HG02759 (cell line): ENCODE results near the gene THSD4.

ENCODE experiments used
- ATAC-seq: cut with Tn5 transposase; IDR thresholded peaks from one replicate; pipeline ENCODE4 v1.9.1; 2021; ENCODE audit warnings: mild to moderate bottlenecking, moderate library complexity; ENCODE audit not compliant: unreplicated experiment

THSD4 gene

DNA sequence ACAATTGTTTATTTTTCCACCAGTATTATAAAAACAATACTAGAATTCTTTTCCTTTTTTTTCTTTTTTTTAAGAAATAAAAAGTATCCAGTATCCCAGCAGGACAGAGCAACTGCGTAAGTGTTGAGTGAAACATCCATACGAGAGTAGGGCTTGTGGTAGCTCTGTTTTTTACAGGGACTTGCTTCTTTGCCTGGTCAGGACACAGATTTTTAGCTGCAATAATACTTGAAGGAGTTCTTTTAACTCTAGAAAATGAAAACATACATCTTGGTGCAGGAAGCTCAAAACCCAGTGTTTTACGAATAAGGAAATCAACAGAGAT, 397.4 kb downstream of the THSD4 start:
- no peak for ATAC-seq

DNA sequence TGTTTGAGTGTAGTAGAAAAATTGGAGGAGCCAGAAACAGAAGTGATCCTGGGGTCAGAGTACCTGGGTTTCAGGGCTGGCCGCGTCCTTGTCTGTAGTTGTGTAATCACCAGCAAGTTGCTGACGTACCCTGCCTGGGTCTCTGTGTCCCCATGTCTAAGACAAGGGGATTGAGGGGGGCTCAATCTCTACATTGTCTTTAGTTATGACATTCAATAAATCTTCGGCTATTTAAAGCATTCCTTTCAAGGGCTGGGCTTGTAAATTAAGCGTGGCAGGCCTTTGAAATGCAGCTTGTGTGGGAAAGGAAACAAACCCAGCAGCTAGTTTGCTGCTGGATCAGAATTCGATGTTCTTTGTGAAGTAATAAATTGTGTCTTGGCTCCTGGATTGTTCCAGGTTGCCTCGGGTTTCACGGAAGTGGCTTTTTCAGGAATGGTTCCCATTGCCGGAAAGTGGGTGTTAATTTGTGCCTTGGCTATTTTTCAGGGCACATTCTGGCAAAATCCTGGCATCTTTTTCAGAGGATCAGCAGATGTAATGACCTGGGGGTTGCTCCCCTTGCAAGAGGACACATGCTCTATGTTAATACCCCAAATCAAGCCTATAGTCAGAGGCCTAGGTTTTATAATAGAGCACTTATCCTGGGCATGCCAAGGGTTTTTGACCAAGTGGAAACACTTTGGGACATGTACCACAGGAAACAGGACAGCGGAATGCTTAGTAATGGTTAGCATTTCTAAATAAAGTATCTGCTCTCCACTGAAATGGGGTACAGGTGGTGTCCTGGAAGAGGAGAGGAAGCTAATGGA, 400.3 kb downstream of the THSD4 start:
- ATAC-seq, result no peak

DNA sequence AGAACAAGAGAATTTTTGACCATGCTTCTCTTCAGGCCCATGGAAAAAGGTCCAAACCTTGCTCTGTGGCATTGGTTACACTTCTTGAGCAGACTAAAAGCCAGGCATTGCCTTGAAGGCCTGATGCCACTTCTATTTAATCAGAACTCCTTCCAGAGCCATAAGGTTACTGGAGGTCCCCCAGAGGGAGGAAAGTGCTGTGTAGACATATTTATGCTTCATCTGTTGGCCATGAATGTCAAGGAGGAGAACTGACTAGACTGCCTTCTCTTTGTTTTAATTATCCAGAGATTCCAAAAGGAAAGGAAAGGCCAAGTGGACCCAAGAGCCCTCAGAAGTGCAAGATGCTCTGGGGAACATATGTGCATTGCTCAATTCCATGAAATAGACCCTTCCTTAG, 402.5 kb downstream of the THSD4 start:
- ATAC-seq, result no peak

DNA sequence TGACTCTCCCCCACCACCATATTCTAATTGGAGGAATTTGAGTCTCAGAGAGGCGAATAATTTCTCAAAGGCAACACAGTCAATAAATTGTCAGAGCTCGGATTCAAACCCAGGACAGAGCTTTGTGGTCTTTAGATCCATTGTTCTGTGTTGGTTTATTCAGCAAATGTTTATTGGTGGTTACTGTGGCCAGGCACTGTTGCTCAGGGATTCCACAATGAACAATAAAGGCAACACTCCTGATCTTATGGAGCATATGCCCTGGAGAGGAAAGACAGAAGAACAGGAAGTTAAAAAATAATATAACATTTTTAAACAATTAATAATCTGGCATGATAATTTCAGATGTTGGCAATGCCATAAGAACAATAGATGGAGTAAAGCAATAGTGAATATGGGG, 403.4 kb downstream of the THSD4 start:
- no peak for ATAC-seq

DNA sequence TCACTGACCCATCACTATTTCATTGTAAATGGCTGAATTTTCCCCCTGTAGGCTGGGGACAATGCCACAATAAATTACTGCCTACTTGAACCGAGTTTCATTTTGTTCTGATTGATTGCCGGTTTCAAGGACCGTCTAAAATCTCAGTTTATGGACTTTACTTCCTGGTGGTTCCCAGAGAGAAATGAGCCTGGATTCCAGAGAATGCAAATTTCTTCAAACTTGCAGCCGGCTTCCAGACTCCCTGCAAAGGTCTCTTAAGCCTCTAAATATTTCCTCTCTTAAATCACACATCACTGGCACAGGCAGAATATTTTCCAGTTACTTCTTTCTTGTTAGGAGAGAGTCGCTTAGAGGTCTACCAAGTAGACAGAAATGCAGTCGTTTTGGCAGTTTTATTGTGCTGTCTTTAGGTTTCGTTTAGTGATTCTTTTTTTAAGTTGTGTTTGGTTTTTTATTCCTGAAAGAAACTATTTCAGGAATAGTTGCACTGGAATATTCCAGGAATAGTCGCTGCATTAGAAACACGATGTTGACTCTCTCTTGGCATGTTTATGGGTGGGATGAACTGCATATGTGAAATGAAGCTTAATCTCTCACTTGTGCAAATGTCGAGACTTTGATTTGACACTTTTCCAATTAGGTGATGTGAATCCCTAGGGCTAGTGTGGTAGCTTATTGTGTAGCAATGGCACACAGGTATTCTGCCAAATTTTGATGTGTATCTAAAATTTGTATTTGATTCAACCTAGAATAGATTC, 411.0 kb downstream of the THSD4 start:
- no peak for ATAC-seq

DNA sequence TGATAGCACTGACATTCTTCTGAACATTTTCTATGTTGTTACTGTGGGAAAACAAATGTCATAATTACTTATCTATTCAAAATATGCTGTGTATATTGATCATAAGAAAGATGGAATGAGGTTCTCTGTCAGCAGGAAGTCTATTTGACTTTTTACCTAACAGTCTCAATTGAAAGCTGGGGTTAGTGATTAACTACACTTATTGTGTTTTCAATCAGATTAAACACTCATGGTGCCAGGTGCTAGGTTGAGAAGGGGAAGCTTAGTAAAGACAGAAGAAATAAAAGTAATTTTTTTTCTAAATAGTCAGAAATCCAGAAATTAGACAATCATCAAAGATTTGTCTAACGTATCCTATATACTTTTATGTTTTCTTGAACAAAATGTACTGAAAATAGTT, 414.1 kb downstream of the THSD4 start:
- no peak for ATAC-seq

DNA sequence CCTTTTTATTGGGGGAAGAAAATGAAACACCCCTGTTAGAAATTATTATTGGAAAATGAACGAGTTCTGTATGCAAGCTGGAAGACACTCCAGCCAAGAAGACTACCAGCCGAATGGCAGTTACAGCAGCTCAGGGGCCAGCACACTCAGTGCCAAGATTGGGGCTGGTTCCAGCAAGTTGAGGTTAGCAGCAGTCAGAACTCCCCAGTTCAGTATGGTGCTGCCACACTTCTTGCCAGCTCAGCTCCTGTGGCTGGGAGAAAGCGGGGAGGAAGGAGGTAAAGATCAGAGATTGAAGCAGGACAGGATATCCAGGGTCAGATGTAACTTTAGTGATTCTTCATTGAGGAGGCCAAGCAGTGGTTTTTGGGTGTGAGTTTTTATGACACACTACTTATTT, 414.8 kb downstream of the THSD4 start:
- no peak for ATAC-seq

DNA sequence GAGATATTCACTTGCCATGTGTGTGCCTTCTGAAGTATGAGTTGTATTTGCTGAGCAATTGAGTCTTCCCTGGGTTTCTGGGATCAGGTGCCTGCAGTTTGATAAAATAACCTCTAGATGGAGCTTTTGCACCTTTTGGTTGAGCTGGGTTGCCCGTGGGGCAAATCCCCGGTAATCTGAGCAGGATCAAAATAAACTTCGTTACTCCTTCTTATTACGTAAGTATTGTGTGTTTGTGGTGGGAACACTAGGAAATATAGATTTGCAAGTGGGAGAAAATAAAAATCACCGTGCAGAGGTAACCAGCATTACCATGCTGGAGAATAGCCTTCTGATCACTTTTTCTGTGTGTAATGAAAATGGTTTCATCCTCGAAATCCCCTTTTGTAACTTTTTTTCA, 417.7 kb downstream of the THSD4 start:
- no peak for ATAC-seq

DNA sequence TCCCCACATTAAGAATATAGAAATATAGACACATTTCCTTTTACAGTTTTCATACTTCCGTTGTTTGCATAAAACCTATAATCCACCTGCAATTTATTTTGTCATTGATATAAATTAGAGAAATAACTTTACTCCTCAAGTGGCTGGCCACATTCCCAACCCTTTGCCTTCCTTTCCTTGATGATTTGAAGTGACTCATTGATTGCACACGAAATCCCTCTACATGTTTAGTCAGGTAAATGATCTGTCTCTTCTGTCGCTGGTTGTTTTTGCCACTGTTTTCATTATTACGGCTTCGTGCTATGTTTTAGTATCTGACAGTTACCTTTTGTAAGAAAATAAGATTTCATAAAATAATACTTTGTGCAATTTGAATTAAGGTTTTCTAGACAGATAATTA, 422.9 kb downstream of the THSD4 start:
- no peak for ATAC-seq

DNA sequence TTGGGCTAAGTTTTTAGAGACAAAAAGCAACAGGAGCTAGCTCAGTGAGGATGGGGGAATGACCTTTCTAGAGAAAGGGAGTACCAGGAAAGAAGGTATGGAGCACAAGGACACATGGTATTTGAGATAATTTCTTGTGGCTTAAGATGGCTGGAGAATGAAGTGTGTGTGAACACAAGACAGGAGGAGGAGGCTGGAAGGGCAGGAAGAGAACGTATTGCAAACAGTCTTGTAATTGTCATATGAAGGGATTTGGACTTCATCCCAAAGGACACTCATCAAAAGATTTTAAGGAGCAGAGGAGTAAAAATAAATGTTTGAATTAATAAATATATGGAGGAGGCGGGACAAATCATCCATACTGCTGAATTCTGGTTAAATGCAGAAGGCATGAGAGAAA, 426.5 kb downstream of the THSD4 start:
- ATAC-seq, result no peak

DNA sequence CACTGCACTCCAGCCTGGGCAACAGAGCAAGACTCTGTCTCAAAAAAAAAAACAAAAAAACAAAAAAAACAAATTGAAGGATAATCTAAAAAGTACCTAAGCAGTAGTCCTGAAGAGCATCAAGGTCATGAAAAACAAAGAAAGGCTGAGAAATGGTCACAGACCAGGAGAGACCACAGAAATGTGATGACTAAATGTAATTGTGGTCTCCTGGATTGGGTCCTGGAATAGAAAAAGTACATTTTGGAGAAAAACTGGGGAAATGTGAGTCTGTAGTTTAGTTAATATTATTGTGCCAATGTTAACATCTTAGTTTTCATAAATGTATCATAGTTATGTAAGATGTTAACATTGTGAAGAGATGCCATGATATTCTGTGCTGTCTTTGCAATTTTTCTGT, 427.6 kb downstream of the THSD4 start:
- no peak for ATAC-seq

DNA sequence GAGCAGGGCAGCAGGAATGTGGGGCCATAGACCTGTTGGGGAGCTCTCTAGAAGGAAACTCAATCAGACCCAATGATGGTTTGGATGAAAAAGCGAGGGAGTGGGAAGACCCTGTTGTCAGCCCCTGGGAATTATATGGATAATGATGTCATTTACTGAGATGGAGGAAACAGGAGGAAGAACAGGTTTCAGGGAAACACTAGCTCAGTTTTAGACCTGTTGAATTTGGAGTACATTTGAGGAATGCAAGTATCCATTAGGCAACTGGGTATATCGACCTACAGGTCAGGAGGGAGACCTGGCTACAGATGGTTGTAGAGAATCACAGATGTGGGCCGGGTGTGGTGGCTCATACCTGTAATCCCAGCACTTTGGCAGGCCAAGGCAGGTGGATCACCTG, 428.1 kb downstream of the THSD4 start:
- no peak for ATAC-seq

DNA sequence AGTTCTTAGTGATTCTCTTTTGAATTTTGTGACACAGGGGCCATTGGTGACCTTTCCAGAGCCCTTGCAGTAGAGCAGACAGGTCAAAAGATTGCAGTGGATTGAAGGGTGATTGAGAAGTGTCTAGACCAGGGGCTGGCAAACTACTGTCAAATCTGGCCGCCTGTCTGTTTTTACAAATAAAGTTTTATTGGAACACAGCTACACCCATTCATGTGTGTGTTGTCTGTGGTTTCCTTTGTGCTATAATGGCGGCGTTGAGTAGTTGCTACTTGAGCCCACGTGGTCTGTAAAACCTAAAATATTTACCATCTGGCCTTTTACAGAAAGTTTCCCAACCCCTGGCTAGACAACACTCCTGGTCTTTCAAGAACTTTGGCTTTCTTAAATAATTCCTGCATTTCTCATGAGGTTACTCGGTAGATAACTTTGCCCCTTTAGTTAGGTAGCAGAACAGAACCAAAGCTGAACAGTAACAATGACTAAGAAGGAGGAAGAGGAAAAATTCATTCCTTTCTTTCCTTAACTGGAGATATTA, 430.0 kb downstream of the THSD4 start:
- no peak for ATAC-seq

DNA sequence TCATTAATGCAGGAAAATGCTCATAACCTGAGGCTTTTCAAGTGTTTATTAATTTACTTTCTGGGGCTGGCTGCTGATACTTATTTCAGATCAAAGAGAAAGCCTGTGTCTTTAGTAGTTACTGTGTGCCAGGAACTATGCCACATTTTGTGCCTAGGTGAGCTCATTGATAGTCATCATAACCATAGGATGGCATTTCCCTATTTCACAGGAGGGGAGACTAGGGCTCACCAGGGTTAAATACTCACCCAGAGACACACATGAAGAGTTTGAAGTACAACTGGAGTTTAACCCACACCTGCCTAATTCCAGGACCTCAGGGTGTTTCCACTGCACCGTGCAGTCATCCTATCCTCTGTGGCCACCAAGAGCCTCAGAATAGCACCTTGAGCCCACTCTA, 430.7 kb downstream of the THSD4 start:
- ATAC-seq, result no peak

DNA sequence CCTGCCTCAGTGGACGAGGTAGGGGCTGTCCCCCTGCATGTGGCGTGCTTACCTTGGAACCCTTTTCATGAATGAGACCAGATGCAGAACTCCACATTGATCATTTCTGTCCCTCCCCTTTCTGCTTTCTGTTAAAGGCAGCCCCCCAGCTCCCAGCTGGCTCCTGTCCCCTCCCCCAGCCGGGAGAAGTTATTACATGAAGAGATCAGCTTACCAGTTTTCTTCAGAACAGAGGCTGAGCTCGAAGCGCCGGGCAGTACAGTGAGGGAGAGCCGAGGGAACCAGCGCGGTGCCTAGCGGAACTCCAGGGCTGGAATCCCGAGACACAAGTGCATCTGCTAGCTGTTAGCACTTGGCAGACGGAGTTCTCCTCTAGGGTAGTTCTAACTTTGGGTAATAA, 431.7 kb downstream of the THSD4 start:
- no peak for ATAC-seq

DNA sequence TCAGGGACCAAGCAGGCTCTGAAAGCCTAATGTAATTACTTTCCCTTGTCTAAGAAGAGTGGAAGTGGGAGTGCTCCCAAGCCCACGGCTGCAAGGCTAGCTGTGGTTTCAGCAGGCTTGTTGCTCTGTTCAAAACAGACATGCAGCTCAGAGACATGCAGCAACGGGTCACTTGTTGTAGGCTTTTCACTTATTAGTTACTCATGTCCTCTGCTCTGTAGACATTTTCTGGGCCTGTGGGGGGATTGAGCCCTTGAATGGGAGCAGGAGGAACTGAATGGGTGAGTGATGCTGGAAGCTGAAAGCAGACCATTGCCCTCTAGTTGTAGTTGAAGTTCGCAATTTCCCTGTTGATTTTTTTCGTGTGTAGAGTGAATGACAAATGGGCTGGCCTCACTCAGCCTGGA, 433.1 kb downstream of the THSD4 start:
- ATAC-seq, result no peak

DNA sequence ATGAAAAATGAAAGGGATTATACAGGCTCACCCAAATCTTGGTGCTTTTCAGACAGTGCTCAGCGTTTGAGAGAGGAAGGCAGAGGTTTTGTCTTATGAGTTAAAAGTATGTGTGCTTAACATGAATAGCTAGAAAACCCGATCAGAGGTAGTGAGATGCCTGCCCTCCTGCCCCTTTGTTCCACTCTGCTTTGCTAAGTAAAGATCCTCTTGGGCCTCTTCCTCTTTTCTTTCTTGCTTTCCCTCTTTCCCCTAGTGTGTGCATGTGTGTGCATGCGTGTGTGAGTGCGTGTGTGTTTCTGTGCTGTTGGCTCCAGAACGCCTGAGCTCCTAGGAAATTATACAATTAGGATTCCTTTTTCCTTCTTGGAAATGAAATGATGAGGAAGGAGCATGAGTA, 433.8 kb downstream of the THSD4 start:
- ATAC-seq, result no peak

DNA sequence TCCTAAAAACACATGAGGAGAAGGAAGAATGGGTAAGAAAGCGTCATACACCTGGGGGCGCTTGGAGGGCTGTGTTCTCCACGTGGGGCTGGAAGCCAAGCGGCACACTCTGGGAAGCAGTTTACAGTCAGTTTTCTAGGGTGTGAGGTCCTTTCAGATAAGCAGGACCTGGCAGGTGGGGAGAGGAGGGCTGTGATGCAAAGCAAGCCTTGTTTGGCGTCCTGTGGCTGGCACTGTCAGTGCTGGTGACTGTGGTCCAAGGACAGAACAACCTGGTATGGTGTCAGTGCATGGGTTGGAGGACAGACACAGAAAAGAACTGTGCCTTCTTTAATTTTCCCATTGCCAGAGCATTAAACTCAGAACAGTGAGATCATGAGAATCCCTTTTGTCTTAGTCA, 434.4 kb downstream of the THSD4 start:
- ATAC-seq, result no peak

DNA sequence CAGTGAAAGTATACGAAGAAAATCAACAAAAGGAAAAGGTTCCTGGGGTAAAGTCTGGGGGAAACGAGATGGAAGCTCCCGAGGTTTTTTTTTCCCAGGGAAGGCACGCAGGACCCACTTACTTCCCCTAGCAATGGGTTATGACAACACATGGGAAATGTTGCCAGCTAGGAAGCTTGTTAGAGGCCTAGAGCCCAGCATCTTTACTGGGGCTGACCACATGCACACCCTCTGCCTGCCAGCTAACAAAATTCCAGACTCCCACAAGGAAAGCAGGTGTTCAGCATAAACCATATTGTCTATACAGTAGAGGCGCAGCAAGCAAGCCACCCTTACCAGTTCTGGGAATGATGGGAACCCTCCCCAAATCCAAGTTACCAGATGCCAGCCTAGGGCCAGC, 436.3 kb downstream of the THSD4 start:
- ATAC-seq, result no peak

DNA sequence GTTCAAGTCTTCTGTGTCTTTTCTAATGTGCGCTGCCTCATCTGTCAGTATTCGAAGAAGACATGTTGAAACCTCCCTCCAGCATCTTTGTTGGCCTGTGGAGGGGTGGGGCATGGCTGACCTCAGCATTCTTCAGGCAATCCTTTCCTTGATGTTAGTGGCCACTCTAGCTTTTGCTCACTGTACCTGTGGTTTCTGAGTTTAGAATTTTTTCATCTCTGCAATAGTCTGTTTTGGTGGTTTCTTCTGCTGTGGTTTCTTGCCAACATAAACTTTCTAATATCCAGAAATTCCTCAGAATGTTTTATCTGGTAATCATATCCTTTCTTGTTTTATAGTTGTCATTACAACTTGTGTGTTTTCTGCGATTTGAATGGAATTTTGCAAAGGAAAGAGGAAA, 443.8 kb downstream of the THSD4 start:
- no peak for ATAC-seq

DNA sequence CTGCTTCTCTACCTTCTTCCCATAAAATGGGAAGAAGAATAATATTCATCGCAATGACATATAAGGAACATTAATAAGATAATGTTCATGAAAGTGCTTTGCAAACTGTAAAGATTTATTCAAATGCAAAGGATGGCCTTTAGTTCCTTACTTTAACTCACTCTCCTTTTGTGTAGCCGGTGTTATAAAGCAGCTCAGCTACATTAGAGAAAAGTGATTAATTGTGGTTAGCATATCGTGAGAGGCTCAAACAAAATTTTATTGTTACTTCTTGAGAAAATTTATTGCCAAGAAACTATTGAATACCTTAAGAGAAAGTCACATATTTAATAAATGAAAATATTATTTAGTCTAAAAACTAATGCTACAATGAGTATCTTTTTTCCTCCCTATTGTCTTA, 444.3 kb downstream of the THSD4 start:
- no peak for ATAC-seq

DNA sequence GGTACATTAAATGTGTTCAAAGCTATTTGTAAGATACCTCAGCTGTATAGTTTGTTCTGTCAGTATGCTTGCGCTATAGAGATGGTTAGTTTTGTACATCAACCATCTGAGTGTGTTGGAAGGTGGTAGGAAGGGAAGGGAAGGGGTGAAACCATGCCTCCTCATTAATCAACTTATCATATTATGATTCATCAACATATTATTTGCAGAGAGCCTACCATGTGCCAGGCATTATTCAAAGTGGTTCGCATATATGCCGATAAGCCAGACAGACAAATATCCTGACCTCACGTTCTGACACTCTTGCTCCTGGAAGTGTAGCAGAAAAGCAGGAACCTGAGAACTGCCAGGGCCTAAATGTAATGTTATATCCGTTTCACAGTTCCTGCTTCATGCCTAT, 447.0 kb downstream of the THSD4 start:
- no peak for ATAC-seq
